ENCODE data around the gene STARD3. TPM values are rescaled to one million over a fixed set of nuclear protein-coding genes. Genes with fewer than 3 reads are reported as not detected.

STARD3 gene
- total and polyA plus RNA-seq, 2 donors (not counting 3 experiments of a cell fraction or from before 2014, with no cell fraction given), result 51.0 to 75.7 TPM

DNA sequence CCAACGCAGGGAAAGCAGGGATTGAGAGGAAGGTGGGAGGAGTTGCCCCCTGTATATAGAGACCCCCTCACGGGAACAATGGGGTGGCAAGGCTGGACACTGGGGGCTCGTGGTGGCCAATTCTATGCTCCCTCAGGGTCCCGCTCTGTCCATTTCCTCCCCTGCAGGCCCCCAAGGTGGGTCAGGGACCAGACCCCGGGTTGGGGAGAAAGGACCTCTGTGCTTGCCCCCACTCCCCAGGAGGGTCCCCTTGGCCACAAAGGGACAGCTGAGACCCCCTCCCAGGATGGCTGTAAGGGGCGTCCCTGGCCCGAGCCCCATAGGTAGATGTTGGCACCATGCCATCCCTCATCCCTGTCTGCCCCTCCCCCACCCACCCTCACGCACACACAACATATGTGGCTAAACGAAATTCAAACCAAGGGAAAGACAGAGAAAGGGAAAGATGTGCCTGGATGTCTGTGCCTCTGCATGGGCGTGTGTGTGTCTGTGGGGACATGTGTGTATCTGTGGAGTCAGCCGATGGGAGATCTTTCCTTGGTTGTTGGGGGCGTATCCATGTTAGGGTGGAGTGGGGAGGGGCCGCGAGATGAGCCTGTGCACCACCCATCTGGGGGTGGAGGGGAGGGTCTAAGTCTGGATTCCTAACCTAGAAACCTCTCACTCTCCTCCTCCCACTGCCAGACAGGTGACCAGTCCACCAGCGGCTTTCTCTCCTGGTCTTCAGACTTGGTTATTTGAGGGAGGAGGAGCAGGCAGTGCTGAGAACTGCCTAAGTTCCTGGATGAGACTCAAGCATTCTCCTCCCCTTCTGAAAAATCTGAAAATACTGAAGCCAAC, 28.6 kb upstream of the STARD3 start:
- CTCF ChIA-PET, result no interaction called here

More for the DNA sequence above, 28.6 kb upstream of the STARD3 start:
- no peak overlapping the region for H3K4me3 ChIP-seq (replicated peaks in 1 of 3; ENCODE audit: insufficient read depth in 1 of 3, low read depth in 1 of 3, low read length in 3 of 3)
- TF ChIP-seq POLR2AphosphoS5 (IDR thresholded peaks at IDR 0.05; ENCODE audit: insufficient read depth, low read depth, low read length) (no peak), EZH2 (IDR thresholded peaks at IDR 0.05; ENCODE audit: borderline replicate concordance, low read depth, low read length, severe bottlenecking) (no peak), GATA2 (IDR thresholded peaks at IDR 0.05; ENCODE audit: insufficient read depth, insufficient read length, low read depth, low read length) (no peak), POLR2A (IDR thresholded peaks at IDR 0.05; ENCODE audit: low read depth, low read length) (no peak), MYC (IDR thresholded peaks at IDR 0.05; ENCODE audit: low read depth, low read length) (no peak), FOS (IDR thresholded peaks at IDR 0.05; ENCODE audit: borderline replicate concordance, insufficient read depth, low read length) (no peak), JUN (IDR thresholded peaks at IDR 0.05; ENCODE audit: borderline replicate concordance, insufficient read depth, insufficient read length, low read depth) (no peak)
- TF ChIP-seq, protein P1, sequence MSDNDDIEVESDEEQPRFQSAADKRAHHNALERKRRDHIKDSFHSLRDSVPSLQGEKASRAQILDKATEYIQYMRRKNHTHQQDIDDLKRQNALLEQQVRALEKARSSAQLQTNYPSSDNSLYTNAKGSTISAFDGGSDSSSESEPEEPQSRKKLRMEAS (IDR thresholded peaks at IDR 0.05; ENCODE audit: insufficient read depth, insufficient read length), result no peak
- TF ChIP-seq, protein P2, sequence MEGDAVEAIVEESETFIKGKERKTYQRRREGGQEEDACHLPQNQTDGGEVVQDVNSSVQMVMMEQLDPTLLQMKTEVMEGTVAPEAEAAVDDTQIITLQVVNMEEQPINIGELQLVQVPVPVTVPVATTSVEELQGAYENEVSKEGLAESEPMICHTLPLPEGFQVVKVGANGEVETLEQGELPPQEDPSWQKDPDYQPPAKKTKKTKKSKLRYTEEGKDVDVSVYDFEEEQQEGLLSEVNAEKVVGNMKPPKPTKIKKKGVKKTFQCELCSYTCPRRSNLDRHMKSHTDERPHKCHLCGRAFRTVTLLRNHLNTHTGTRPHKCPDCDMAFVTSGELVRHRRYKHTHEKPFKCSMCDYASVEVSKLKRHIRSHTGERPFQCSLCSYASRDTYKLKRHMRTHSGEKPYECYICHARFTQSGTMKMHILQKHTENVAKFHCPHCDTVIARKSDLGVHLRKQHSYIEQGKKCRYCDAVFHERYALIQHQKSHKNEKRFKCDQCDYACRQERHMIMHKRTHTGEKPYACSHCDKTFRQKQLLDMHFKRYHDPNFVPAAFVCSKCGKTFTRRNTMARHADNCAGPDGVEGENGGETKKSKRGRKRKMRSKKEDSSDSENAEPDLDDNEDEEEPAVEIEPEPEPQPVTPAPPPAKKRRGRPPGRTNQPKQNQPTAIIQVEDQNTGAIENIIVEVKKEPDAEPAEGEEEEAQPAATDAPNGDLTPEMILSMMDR (IDR thresholded peaks at IDR 0.05; ENCODE audit: extremely low read depth in 1 of 2, insufficient read depth in 1 of 2, low read depth in 1 of 2, low read length in 2 of 2), result no peak
- H3K27ac ChIP-seq (ENCODE audit: insufficient read depth, low read depth, low read length), result no peak overlapping the region
- intact Hi-C loops (cut with micrococcal nuclease) (no loop called here), dilution Hi-C loops (cut with MboI; ENCODE audit: extremely low pct_ligation_motif_present, low sequenced_read_pairs) (no loop called here)
- no peak overlapping the region for H3K4me2 ChIP-seq (ENCODE audit: insufficient read depth, low read length)
- H3K79me2 ChIP-seq (ENCODE audit: control insufficient read depth, insufficient read depth, low read length), result no peaks in the 10 kb centered on the region
- peaks cover 49 to 61% of the 10 kb centered on the region in 2 experiments for H3K27me3 ChIP-seq (ENCODE audit: control insufficient read depth in 2 of 2, insufficient read depth in 2 of 2, low read length in 2 of 2)
- H3K4me1 ChIP-seq (ENCODE audit: control insufficient read depth, extremely low read depth, insufficient read depth, low read length), result no peaks in the 10 kb centered on the region
- POLR2A ChIA-PET, result no interaction called here
- H4K20me1 ChIP-seq (replicated peaks; ENCODE audit: control insufficient read depth, extremely low read depth, insufficient read depth, low read length), result no peaks in the 10 kb centered on the region
- no peaks in the 10 kb centered on the region for H3K9me1 ChIP-seq (replicated peaks; ENCODE audit: control insufficient read depth, extremely low read depth, insufficient read depth, low read length)
- no peaks in the 10 kb centered on the region for H3K9me3 ChIP-seq (replicated peaks; ENCODE audit: control insufficient read depth, insufficient read depth, low read length)
- no peak overlapping the region for H3K9ac ChIP-seq (replicated peaks; ENCODE audit: extremely low read depth, insufficient read depth, low read length)
- FAIRE-seq (no peak), DNase-seq (ENCODE audit: low read depth, low spot score) (no peak)
- BruUV-seq (replicated peaks), result no TSS peak
- H2AFZ ChIP-seq (ENCODE audit: low read depth, low read length), result no peak overlapping the region
- no peaks in the 10 kb centered on the region for H3K36me3 ChIP-seq (ENCODE audit: control insufficient read depth in 2 of 2, extremely low read depth in 1 of 2, insufficient read depth in 2 of 2, low read length in 2 of 2)

Data from endothelial cell of umbilical vein (primary cell).